CD14-positive monocyte (primary cell): Measurements from ENCODE around the gene WIPF2. TPM values are rescaled to one million over a fixed set of nuclear protein-coding genes. Genes with fewer than 3 reads are reported as not detected.

ENCODE experiments used
- DNase-seq, 3 donors: peaks; one replicate each; pipeline ENCODE4 v3.0.0-alpha.2; 2011 to 2022
- H2AFZ ChIP-seq: 2 replicates; pipeline ENCODE4 v1.6.0; 2012; ENCODE audit warnings: mild to moderate bottlenecking, low read depth, low read length, inconsistent platforms; ENCODE audit not compliant: insufficient read depth, poor library complexity, severe bottlenecking
- H3K27ac ChIP-seq, 2 donors: 1 replicate in 1 of 2; 2 replicates in 1 of 2; pipeline ENCODE4 v1.5.1; 2012 to 2013; ENCODE audit warnings: low read length in 2 of 2, control low read depth in 1 of 2, inconsistent platforms in 1 of 2, low read depth in 1 of 2, mild to moderate bottlenecking in 1 of 2
- H3K27me3 ChIP-seq, 2 donors: one replicate each; pipeline versions ENCODE4 v1.6.0 to v1.6.1; 2011 to 2013; ENCODE audit warnings: low read length in 2 of 2; ENCODE audit not compliant: control insufficient read depth in 2 of 2, insufficient read depth in 2 of 2
- H3K36me3 ChIP-seq, 2 donors: replicated peaks in 1 of 2; 1 replicate in 1 of 2; 2 replicates in 1 of 2; pipeline versions ENCODE4 v1.5.1 to v1.6.1; 2012 to 2013; ENCODE audit warnings: low read length in 2 of 2, control low read depth in 1 of 2, inconsistent platforms in 1 of 2, mild to moderate bottlenecking in 1 of 2; ENCODE audit not compliant: insufficient read depth in 2 of 2, control insufficient read depth in 1 of 2
- H3K4me1 ChIP-seq, 2 donors: 1 replicate in 1 of 2; 2 replicates in 1 of 2; pipeline versions ENCODE4 v1.5.1 to v1.6.1; 2012 to 2013; ENCODE audit warnings: low read length in 2 of 2, control low read depth in 1 of 2, inconsistent platforms in 1 of 2, mild to moderate bottlenecking in 1 of 2, moderate library complexity in 1 of 2; ENCODE audit not compliant: insufficient read depth in 2 of 2, control insufficient read depth in 1 of 2
- H3K4me2 ChIP-seq: replicated peaks from 2 replicates; pipeline ENCODE3; 2012; ENCODE audit warnings: low read length, moderate library complexity, mild to moderate bottlenecking; ENCODE audit not compliant: poor library complexity, severe bottlenecking; ENCODE audit errors: extremely low read depth
- H3K4me3 ChIP-seq, 3 experiments: fragments of 200-600 bp in 1 of 3; sonication (generic) in 1 of 3; replicated peaks in 1 of 3; 1 replicate in 2 of 3; 2 replicates in 1 of 3; pipeline ENCODE4 v1.5.1; 2011 to 2013; ENCODE audit warnings: low read length in 3 of 3, mild to moderate bottlenecking in 3 of 3, control low read depth in 2 of 3, low read depth in 2 of 3, inconsistent platforms in 1 of 3, moderate library complexity in 1 of 3
- H3K79me2 ChIP-seq: 2 replicates; pipeline ENCODE4 v1.6.0; 2012; ENCODE audit warnings: mild to moderate bottlenecking, control low read depth, inconsistent platforms, low read length, moderate library complexity; ENCODE audit not compliant: insufficient read depth
- H3K9ac ChIP-seq: 2 replicates; pipeline ENCODE4 v1.6.0; 2017; ENCODE audit warnings: low read length, mild to moderate bottlenecking; ENCODE audit not compliant: insufficient read depth, poor library complexity, severe bottlenecking
- H3K9me3 ChIP-seq, 2 donors: replicated peaks in 1 of 2; 1 replicate in 1 of 2; 2 replicates in 1 of 2; pipeline versions ENCODE4 v1.5.1 to v1.6.1; 2012 to 2013; ENCODE audit warnings: low read length in 2 of 2, control low read depth in 1 of 2; ENCODE audit not compliant: control insufficient read depth in 1 of 2, insufficient read depth in 1 of 2
- H4K20me1 ChIP-seq: 2 replicates; pipeline ENCODE4 v1.6.0; 2012; ENCODE audit warnings: mild to moderate bottlenecking, low read length, control low read depth, moderate library complexity; ENCODE audit not compliant: insufficient read depth
- H3K27ac Mint-ChIP-seq, 7 donors: one replicate each; pipeline ENCODE4 v1.8.0; 2020; ENCODE audit warnings: mild to moderate bottlenecking in 7 of 7, mixed read lengths in 7 of 7, moderate library complexity in 6 of 7, inconsistent platforms in 2 of 7
- H3K27me3 Mint-ChIP-seq, 3 donors: one replicate each; pipeline ENCODE4 v1.8.0; 2021 to 2022; ENCODE audit warnings: low read depth in 3 of 3, mild to moderate bottlenecking in 3 of 3, mixed read lengths in 3 of 3, moderate library complexity in 3 of 3, inconsistent platforms in 1 of 3
- H3K36me3 Mint-ChIP-seq, 2 donors: one replicate each; pipeline ENCODE4 v1.8.0; 2020; ENCODE audit warnings: mixed read lengths in 2 of 2, inconsistent platforms in 1 of 2, mild to moderate bottlenecking in 1 of 2
- H3K4me1 Mint-ChIP-seq: one replicate; pipeline ENCODE4 v1.8.0; 2020; ENCODE audit warnings: mild to moderate bottlenecking, mixed read lengths
- H3K4me3 Mint-ChIP-seq, 2 donors: one replicate each; pipeline ENCODE4 v1.8.0; 2020; ENCODE audit warnings: mild to moderate bottlenecking in 2 of 2, mixed read lengths in 2 of 2, moderate library complexity in 1 of 2
- H3K9me3 Mint-ChIP-seq, 7 donors: one replicate each; pipeline ENCODE4 v1.8.0; 2020 to 2022; ENCODE audit warnings: mixed read lengths in 7 of 7, mild to moderate bottlenecking in 6 of 7, moderate library complexity in 6 of 7, inconsistent platforms in 2 of 7
- CTCF ChIP-seq: fragments of 200-600 bp; IDR thresholded peaks from one replicate; pipeline ENCODE4 v1.8.0; 2022; ENCODE audit warnings: antibody characterized with exemption, mild to moderate bottlenecking
- WGBS: methylation state at CpG from one replicate; pipeline ENCODE4 v1.1.5; 2013; ENCODE audit warnings: missing lambda C conversion rate; ENCODE audit not compliant: insufficient coverage; 5-methylcytosine and 5-hydroxymethylcytosine counted together
- intact Hi-C, 2 donors: fragments of 100-400 bp; cut with micrococcal nuclease; formaldehyde crosslinking; loops; one replicate each; pipeline versions ENCODE4 v1.15.0 to v1.15.1; 2023
- polyA plus RNA-seq, 3 donors: library from polyadenylated mRNA; depleted of rRNA in 1 of 3; unstranded in 2 of 3; stranded (reverse) in 1 of 3; fragments of 300-500 nt in 2 of 3; fragments of >200 nt in 1 of 3; fragmentation: Illumina TruSeq in 2 of 3; gene quantifications; 1 replicate in 2 of 3; 2 replicates in 1 of 3; pipeline ENCODE4 v1.2.3, GENCODE V29; 2012 to 2021

The WIPF2 gene
- polyA plus RNA-seq, 3 donors: 5.2 to 9.7 (median 8.4) TPM

DNA sequence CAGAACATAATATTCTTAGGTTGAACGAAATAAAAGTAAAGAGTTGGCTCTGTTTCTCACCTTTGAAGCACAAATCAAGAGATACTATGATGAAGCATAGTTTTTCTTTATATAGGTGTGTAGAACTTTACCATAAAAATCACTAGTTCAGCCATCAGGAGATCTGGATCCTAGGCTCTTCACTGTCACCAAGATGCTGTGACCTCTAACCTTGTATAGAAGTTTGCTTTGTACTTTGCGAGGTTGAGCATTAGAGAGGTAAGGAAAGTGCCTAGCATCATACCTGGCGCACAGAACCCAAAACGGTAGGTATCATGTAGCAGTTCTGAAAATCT lies 68.0 kb downstream of the WIPF2 start:
- Mint-ChIP-seq H3K36me3 (peaks cover 5 to 14% of the 10 kb centered on the region in 2 donors), H3K27me3 (peaks cover 0 to 1% (median 0%) of the 10 kb centered on the region in 3 donors), H3K4me1 (peaks cover 15% of the 10 kb centered on the region), H3K4me3 (no peak overlapping the region), H3K9me3 (no peaks in the 10 kb centered on the region), H3K27ac (peak overlapping the region in 5 of 7 donors; percentile 37 to 76 (median 69))
- WGBS: 48% methylated on average over 3 of the region's 4 CpGs
- TF ChIP-seq CTCF: no peak
- Histone ChIP-seq H3K9me3 (no peaks in the 10 kb centered on the region), H3K9ac (no peak overlapping the region), H3K27ac (no peak overlapping the region), H3K27me3 (no peaks in the 10 kb centered on the region), H3K79me2 (peaks cover 37% of the 10 kb centered on the region), H4K20me1 (no peaks in the 10 kb centered on the region), H3K4me1 (peaks cover 12 to 15% of the 10 kb centered on the region in 2 donors), H2AFZ (peak overlapping the region; percentile 43), H3K4me2 (no peak overlapping the region), H3K4me3 (no peak overlapping the region), H3K36me3 (peaks cover 6 to 18% of the 10 kb centered on the region in 2 donors)
- intact Hi-C loops: loop anchor here (5.0 to 10.0 kb wide), 2 partner anchors 70 to 172 kb away; partner anchors contain the start of gene WIPF2 (in 2 of the 2)
- no peak for DNase-seq

DNA sequence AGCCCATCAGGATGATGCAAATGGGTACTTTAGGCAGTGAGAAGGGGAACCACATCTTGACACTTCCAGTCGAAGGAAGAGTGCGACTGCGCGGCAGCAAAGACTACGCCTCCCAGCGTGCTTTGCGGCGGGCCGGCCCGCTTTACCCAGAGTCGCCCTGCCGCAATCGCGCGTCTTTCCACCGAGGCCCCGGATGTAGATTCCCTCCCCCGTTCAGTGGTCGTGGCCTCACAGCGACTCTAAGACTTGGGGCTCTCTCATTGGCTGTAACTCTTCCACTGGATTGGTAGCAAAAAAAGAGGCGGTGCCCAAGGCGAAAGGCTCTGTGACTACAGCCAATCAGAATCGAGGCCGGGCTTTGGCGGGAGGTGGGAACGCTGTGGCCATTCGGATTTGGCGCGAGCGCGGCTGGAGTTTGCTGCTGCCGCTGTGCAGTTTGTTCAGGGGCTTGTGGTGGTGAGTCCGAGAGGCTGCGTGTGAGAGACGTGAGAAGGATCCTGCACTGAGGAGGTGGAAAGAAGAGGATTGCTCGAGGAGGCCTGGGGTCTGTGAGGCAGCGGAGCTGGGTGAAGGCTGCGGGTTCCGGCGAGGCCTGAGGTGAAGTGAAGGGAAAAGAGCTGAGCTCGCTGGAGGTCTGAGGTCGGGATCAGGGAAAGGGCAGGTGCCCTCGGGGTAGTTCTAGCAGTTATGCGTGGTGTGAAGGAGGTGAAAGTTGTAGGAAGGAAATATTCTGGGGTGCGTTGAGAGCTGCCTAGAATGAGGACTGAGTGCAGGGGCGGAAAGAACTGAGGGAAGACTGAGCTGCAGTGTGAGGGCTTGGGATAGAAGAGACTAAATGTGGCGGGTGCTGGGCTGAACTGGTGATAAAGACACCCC lies 68.6 kb downstream of the WIPF2 start, which contains the start of gene CDC6:
Gene CDC6, plus strand, starts transcription at position 386 of the 876 bp plus-strand sequence. CDS start 1,542 bp downstream, outside the sequence.
- intact Hi-C loops: loop anchor here (5.0 to 10.0 kb wide), 2 partner anchors 70 to 173 kb away; partner anchors contain the start of gene WIPF2 (in 2 of the 2)
- Histone ChIP-seq H3K9me3 (no peaks in the 10 kb centered on the region), H3K4me3 (peak within 1 kb of the TSS; percentile 73 to 96 (median 74)), H3K9ac (no peak within 1 kb of the TSS), H2AFZ (peak within 1 kb of the TSS; percentile 95), H3K4me2 (peak within 1 kb of the TSS; percentile 98), H3K27ac (no peak within 1 kb of the TSS), H3K4me1 (peaks cover 12 to 15% of the 10 kb centered on the region in 2 donors), H4K20me1 (no peaks in the 10 kb centered on the region), H3K79me2 (peaks cover 37% of the 10 kb centered on the region), H3K36me3 (peaks cover 4 to 12% of the 10 kb centered on the region in 2 donors), H3K27me3 (no peaks in the 10 kb centered on the region)
- peak; percentile 99 for DNase-seq
- Mint-ChIP-seq H3K4me1 (peaks cover 15% of the 10 kb centered on the region), H3K4me3 (peak within 1 kb of the TSS; percentile 96 to 98), H3K27ac (peak within 1 kb of the TSS; percentile 48 to 95 (median 87)), H3K36me3 (peaks cover under 1 to 8% of the 10 kb centered on the region in 2 donors), H3K27me3 (peaks cover 0 to 1% (median 0%) of the 10 kb centered on the region in 3 donors), H3K9me3 (no peaks in the 10 kb centered on the region)
- WGBS: under 1% methylated on average over 45 of the region's 47 CpGs
- no peak for TF ChIP-seq CTCF
